ENCODE results near the gene CNOT1.
"Not testable (repeated sequence)": the region's sequence is repeated elsewhere in the genome, so short reads cannot be mapped to it uniquely, and the experiment has no call there.

The CNOT1 gene

GRCh38 chr16:58637021-58637420, 7.4 kb upstream of the CNOT1 start:
- not testable (repeated sequence) for DNase-seq

GRCh38 chr16:58636466-58636865, 6.8 kb upstream of the CNOT1 start:
- DNase-seq, result no peak

DNA sequence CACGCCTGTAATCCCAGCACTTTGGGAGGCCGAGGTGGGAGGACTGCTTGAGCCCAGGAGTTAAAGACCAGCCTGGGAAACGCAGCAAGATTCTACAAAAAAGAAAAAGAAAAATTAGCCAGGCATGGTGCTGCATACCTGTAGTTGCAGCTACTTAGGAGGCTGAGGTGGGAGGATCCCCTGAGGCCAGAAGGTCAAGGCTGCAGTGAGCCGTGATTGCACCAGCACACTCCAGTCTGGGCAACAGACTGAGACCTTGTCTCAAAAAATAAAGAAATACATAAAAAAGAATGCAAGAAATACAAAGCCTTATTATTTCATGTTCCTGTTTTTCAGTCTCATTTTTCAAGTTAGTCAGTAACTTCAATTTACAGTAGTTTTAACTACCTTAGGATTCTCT, 5.9 kb upstream of the CNOT1 start:
- no peak for DNase-seq

DNA sequence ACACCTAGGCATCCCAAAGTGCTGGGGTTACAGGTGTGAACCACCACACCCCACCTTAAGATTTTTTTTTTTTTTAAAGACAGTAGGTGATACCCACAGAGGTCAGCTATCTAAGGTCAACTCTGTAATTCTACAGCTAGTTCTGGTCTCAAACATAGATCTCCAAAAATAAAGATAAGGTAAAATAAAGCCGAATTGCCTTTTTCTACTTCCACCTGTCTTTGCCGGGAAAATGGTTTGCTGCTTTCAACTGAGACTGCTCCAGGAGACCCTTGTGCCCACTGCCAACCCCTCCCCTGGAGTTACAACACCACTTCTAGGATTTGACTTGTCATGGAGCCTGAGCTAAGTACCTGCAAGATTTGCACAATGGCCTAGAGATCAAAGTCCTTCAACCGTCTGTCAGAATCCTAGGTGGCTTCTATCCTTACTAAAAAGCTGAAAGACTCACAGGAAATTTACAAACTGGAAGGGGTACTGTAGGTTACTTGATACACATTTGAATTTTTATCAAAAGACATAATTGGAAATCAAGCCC, 4.7 kb upstream of the CNOT1 start:
- no peak for DNase-seq

DNA sequence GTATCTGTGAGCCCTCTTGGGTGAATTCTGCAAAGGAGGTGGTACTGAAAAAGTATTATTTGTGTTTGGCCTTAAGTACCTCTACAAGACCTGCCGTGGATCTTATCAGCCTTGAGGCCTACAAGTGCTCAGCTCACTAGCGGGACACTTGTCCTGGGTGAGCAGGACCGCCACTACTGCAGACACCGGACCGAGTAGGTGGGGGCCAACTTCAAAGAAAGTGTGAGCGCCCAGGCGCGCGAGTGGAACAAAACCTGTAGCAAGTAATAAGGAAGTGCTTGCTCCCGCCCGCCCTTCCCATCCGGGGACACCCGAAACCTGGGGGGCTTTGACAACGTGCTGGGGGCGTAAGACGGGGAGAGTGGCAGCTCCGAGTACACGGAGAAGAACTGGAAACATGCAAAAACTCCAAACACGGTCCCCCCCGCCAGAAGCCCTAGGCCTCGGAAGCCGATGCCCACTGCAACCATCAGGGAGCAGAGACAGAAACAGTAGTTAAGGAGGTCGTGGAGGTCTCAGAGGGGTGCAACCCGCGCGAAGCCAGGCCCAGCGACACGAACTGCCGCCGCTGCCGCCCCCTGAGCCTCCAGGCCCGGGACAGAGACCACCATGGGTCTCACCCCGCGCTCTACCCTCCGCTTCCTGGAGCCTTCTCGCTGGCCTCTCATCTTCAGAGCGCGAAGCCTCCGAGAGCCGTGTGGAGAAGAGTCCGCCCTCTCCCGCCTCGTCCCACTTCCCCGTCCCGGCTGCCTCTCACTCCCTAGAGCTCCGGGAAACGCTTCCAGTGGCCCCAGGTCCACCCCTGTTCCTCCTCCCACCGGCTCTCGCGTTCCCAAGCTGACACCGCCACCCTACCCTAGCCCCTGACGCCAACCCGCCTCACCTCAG, 537 bp downstream of the CNOT1 start:
- peak; percentile 63 for DNase-seq

DNA sequence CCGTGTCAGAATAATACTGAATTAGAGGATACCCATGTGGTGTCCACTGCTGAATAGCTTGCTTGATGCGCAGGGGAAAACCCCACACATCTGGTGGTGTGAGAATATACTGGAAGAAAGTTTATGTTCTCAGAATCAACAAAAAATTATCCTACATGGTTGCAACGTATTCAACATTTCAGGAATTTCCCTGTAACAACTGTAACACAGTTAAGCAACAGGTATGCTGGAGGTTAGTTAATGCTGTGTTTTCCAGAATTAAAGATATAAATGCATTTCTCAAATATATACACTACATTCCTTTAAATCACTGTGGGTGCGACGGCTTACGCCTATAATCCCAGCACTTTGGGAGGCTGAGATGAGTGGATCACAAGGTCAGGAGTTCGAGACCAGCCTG, 5.4 kb downstream of the CNOT1 start:
- no peak for DNase-seq

GRCh38 chr16:58620396-58620795, 9.2 kb downstream of the CNOT1 start:
- no peak for DNase-seq

- peak; percentile 52 for DNase-seq
These were observed 14.3 kb downstream of the CNOT1 start for GRCh38 chr16:58615280-58615679.

DNA sequence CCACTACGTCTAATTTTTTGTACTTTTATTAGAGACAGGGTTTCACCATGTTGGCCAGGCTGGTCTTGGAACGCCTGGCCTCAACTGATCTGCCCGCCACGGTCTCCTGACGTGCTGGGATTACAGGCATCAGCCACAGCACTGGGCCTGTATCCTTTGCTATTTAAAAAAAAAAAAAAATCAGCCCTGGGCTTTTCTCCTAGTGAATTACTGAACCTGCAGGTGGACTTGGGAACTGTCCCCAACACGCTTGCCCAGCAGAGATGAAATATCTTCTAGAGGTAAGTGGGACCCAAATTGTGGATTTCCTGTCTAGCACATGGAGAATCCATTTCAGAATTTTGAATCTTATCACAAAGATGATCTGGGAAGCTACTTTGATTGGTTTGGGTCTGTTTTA, 14.8 kb downstream of the CNOT1 start:
- no peak for DNase-seq

- peak; percentile 41 for DNase-seq
These were observed 15.4 kb downstream of the CNOT1 start for GRCh38 chr16:58614212-58614611.

- DNase-seq, result not testable (repeated sequence)
These were observed 16.7 kb downstream of the CNOT1 start for GRCh38 chr16:58612965-58613364.

DNA sequence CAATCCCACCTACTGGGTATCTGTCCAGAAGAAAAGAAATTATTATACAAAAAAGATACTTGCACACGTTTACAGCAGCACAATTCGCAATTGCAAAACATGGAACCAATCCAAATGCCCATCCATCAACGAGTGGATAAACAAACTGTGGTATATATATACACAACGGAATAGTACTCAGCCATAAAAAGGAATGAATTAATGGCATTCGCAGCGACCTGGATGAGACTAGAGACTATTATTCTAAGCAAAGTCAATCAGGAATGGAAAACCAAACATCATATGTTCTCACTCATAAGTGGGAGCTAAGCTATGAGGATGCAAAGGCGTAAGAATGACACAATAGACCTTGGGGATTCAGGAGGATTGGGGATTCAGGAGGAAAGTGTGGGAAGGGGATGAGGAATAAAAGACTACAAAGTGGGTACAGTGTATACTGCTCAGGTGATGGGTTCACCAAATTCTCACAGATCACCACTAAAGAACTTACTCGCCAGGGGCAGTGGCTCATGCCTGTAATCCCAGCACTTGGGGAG, 21.0 kb downstream of the CNOT1 start:
- DNase-seq, result no peak

GRCh38 chr16:58605562-58605961, 24.1 kb downstream of the CNOT1 start:
- DNase-seq, result no peak

DNA sequence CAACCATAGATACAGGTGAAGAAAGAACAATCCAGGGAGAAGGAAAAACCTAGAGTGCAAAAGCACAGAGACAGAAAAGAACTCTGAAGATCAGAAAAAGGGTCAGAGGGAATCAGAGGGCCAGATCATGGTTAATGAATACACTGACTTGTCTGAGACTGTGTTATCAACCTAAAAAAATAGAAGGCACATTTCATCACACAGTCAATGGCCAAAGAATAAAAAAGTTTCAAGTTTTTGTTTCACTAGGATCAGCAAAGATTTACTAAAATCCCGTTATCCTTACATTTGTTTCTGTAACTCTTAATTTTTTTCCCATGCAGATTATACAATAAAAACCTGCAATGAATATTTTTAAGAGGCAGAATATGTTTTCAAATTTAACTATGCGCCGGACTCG, 38.5 kb downstream of the CNOT1 start:
- DNase-seq, result no peak

- no peak for DNase-seq
These were observed 40.2 kb downstream of the CNOT1 start for GRCh38 chr16:58589326-58589905.

DNA sequence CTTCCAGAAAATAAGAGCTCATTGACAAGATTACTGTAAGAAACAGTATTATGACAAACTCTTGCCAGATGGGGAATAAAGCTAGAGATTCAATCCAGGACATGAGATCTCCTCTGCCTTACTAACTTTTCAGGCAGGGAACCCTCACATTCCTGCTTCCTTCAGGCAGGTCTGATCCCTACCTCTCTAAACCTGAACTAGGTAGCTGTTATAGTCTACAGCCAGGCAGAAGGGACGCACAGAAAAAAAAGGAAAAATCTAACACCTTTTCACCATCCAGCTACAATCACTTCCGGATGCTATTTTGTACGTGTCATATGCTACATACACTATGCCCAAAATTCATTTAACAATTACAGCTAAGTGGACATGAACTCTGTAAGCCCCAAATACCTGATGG, 41.2 kb downstream of the CNOT1 start:
- DNase-seq, result no peak

DNA sequence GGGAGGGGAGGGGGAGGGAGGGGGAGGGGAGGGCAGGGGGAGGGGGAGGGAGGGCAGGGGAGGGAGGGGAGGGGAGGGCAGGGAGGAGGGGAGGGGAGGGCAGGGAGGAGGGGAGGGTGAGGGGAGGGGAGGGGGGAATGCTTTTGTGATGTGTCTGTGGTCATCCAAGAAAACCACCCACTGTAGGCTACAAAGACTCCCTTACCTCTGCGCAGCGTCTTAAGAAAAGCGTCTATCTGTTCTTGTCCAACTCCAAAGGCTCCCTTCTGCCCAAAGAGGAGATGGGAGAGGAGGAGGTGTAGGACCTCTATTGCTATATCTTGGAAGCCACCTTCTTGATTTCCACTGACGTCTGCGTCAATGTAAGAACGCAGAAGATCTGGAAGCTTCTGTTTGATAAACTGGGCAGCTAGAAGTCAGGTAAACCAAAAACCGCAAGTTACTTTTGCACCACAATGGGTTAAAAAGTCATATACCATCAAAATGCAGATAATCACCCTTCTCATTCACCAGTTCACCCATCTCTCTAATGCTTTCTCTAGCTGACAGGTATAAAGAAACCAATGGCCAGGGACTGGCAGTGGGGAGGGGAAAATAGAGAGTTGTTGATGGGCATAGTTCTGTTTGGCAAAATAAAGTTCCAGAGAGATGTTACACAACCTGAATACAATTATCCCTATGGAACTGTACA, 43.1 kb downstream of the CNOT1 start:
- no peak for DNase-seq

- DNase-seq, result no peak
These were observed 44.7 kb downstream of the CNOT1 start for GRCh38 chr16:58584831-58585505.

GRCh38 chr16:58582971-58583765, 46.5 kb downstream of the CNOT1 start:
- no peak for DNase-seq

DNA sequence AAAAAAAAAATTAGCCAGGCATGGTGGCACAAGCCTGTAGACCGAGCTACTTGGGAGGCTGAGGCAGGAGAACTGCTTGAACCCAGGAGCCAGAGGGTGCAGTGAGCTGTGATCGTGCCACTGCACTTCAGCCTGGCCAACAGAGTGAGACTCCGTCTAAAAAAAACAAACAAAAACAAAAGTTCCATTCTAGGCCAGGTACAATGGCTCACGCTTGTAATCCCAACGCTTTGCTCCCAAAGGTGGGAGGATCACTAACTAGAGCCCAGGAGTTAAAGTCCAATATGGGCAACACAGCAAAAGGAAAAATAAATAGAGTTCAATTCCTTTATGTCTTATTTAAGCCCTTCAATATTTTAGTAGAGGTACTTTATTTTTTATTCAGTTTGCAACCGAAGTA, 47.5 kb downstream of the CNOT1 start:
- no peak for DNase-seq

GRCh38 chr16:58579587-58579986, 50.0 kb downstream of the CNOT1 start:
- DNase-seq, result no peak

DNA sequence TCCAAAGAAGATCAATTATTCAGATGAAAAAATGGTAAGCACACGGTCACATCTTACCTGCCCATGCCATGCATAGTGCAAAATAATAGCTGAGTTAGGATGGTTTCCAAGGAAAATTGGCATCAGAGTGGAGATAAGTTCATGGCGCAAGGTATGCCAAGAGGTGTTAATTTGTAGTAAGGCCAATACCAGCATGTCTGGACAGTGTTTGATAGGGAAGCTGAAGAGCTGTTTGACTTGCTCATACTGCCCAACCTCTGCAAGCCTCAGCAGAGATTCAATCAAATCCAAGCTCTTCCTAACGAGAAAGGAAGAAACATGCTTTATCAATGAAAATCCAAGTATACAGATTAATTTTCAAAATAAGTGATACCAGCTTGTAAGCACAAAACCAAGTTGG, 51.0 kb downstream of the CNOT1 start:
- no peak for DNase-seq

Measured in activated CD4-positive, alpha-beta T cell treated with anti-CD3 and anti-CD28 coated beads, Interleukin-2, Interleukin-6, amounts not matched to agents 100 ng/mL and 50 ng/mL, durations not matched to agents 16 hours and 8 hours (primary cell).